AG09319 (cell line): ENCODE measurements around the gene SSRP1.
"Not testable (repeated sequence)": the region's sequence is repeated elsewhere in the genome, so short reads cannot be mapped to it uniquely, and the experiment has no call there.

ENCODE experiments used
- DNase-seq: peaks from one replicate; pipeline ENCODE4 v3.0.0-alpha.2; 2010; ENCODE audit warnings: low read depth; ENCODE audit errors: extremely low read depth
- TF ChIP-seq, protein P1 (sequence below): IDR thresholded peaks from 2 replicates; pipeline ENCODE4 v1.5.1; 2011; ENCODE audit warnings: low read depth, mild to moderate bottlenecking, inconsistent platforms, low read length, moderate library complexity

The SSRP1 gene

GRCh38 chr11:57294225-57295131 lies 41.2 kb downstream of the SSRP1 start:
- no peak for DNase-seq

DNA sequence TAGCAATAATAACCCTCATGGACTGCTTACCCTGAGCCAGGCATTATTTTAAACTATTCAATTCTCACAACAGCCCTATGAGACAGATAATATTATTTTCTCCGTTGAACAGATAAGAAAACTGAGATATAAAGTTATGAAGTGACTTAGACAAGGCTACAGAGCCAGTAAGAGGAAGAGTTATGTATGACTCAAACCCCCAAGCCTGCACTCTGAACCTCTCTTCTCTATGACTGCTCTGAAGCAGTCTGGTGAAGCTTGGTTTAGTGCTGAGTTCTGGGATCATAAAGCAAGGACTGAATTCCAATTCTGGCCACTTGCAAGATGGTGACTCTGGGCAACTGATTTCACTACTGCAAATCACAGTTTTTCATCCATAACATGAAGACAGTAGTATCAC lies 45.4 kb downstream of the SSRP1 start:
- TF ChIP-seq, protein P1, sequence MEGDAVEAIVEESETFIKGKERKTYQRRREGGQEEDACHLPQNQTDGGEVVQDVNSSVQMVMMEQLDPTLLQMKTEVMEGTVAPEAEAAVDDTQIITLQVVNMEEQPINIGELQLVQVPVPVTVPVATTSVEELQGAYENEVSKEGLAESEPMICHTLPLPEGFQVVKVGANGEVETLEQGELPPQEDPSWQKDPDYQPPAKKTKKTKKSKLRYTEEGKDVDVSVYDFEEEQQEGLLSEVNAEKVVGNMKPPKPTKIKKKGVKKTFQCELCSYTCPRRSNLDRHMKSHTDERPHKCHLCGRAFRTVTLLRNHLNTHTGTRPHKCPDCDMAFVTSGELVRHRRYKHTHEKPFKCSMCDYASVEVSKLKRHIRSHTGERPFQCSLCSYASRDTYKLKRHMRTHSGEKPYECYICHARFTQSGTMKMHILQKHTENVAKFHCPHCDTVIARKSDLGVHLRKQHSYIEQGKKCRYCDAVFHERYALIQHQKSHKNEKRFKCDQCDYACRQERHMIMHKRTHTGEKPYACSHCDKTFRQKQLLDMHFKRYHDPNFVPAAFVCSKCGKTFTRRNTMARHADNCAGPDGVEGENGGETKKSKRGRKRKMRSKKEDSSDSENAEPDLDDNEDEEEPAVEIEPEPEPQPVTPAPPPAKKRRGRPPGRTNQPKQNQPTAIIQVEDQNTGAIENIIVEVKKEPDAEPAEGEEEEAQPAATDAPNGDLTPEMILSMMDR, result no peak
- no peak for DNase-seq

More at GRCh38 chr11:57294225-57295131, 41.2 kb downstream of the SSRP1 start:
- TF ChIP-seq, protein P1, result no peak

GRCh38 chr11:57288771-57289579 lies 46.7 kb downstream of the SSRP1 start:
- TF ChIP-seq, protein P1, result no peak
- no peak for DNase-seq

DNA sequence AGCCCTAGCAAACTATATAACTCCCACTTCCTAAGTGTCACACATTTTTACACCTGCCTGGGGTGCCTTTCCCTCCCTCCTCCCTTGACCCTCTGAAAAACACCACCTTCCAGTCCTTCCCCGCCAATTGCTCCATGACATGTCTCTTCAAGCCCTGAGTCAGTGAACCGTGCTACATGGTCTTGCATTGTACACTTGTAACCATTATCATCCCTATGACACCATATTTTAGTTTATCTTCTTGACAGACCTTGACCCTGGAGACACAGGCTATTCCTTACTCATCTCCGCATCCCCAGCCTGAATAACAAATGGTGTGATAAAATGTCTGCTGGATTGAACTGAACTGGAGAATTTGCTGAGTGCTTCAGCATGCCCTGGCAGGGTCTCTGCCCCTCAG lies 47.8 kb downstream of the SSRP1 start:
- TF ChIP-seq, protein P1, result no peak
- DNase-seq, result no peak

- DNase-seq, result no peak
- TF ChIP-seq, protein P1, result no peak
Measured at GRCh38 chr11:57283231-57283990, 52.3 kb downstream of the SSRP1 start.

- DNase-seq, result not testable (repeated sequence)
Measured at GRCh38 chr11:57281546-57281945, 54.1 kb downstream of the SSRP1 start.

DNA sequence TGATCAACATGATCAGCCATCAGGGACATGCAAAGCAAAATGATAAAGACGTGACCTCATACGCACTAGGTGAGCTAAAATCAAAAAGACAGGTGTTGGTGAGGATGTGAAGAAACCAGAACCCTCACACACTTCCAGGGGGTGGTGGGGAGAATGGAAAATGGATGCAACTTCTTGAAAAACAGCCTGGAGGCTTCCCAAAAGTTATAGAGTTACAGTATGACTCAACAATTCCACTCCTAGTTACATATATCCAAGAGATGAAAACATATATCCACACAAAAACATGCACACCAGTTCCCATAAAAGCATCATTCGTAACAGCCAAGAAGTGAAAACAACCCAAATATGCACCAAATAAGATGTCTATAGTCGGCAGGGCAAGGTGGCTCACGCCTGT lies 56.6 kb downstream of the SSRP1 start:
- peak; percentile 16 for DNase-seq
- TF ChIP-seq, protein P1, result no peak
